GM12878 (cell line): ENCODE results near the gene SCNN1B. TPM values are rescaled to one million over a fixed set of nuclear protein-coding genes. Genes with fewer than 3 reads are reported as not detected.

ENCODE experiments used
- CBFB ChIP-seq: IDR thresholded peaks from 2 replicates; pipeline ENCODE4 v1.6.1; 2016; ENCODE audit warnings: antibody characterized with exemption, low read depth
- EED ChIP-seq: sonication (generic); IDR thresholded peaks from 2 replicates; pipeline ENCODE4 v1.6.1; 2016; ENCODE audit warnings: antibody characterized with exemption, low read depth
- EZH2 ChIP-seq: IDR thresholded peaks from 2 replicates; pipeline ENCODE4 v1.6.1; 2012; ENCODE audit warnings: low read depth, mild to moderate bottlenecking, control low read depth, inconsistent platforms, low read length, borderline replicate concordance; ENCODE audit not compliant: control insufficient read depth
- FOS ChIP-seq: IDR thresholded peaks from 3 replicates; pipeline ENCODE4 v1.6.1; 2011; ENCODE audit warnings: borderline replicate concordance; ENCODE audit not compliant: insufficient read length; ENCODE audit errors: extremely low read depth
- FOXK2 ChIP-seq: fragments of 450-650 bp; IDR thresholded peaks from 2 replicates; pipeline ENCODE4 v1.6.1; 2017; ENCODE audit warnings: mild to moderate bottlenecking, moderate library complexity
- GATAD2B ChIP-seq: fragments of 450-650 bp; conservative IDR thresholded peaks from 2 replicates; pipeline ENCODE4 v1.6.1; 2017; ENCODE audit warnings: low read depth, mild to moderate bottlenecking, moderate library complexity
- IKZF2 ChIP-seq, 2 experiments: fragments of 450-650 bp; IDR thresholded peaks; 2 replicates each; pipeline ENCODE4 v1.6.1; 2017; ENCODE audit warnings: mild to moderate bottlenecking in 2 of 2, moderate library complexity in 2 of 2
- JUNB ChIP-seq: IDR thresholded peaks from 2 replicates; pipeline ENCODE4 v1.6.1; 2016; ENCODE audit warnings: antibody characterized with exemption, mild to moderate bottlenecking
- JUND ChIP-seq: IDR thresholded peaks from 2 replicates; pipeline ENCODE4 v1.6.1; 2012; ENCODE audit warnings: low read depth, mild to moderate bottlenecking, low read length, improper control_type of control experiment, moderate library complexity
- NFYA ChIP-seq: IDR thresholded peaks from 2 replicates; pipeline ENCODE4 v1.6.1; 2011; ENCODE audit warnings: low read depth, mild to moderate bottlenecking, low read length, improper control_type of control experiment, borderline replicate concordance
- NKRF ChIP-seq: fragments of 450-650 bp; conservative IDR thresholded peaks from 2 replicates; pipeline ENCODE4 v1.6.1; 2017; ENCODE audit warnings: mild to moderate bottlenecking, moderate library complexity
- NR2F1 ChIP-seq: fragments of 450-650 bp; conservative IDR thresholded peaks from 2 replicates; pipeline ENCODE4 v1.6.1; 2017; ENCODE audit warnings: mild to moderate bottlenecking
- PKNOX1 ChIP-seq: fragments of 450-650 bp; IDR thresholded peaks from 2 replicates; pipeline ENCODE4 v1.6.1; 2016; ENCODE audit warnings: mild to moderate bottlenecking
- PRDM15 ChIP-seq: fragments of 450-650 bp; formaldehyde crosslinking; IDR thresholded peaks from 2 replicates; pipeline ENCODE4 v1.4.0; 2020; ENCODE audit warnings: mild to moderate bottlenecking, moderate library complexity
- RELB ChIP-seq: fragments of 450-650 bp; IDR thresholded peaks from 2 replicates; pipeline ENCODE4 v1.6.1; 2017; ENCODE audit warnings: low read depth, mild to moderate bottlenecking, moderate library complexity
- TCF7 ChIP-seq: IDR thresholded peaks from 2 replicates; pipeline ENCODE4 v1.6.1; 2014; ENCODE audit warnings: antibody characterized with exemption, borderline replicate concordance
- USF1 ChIP-seq: IDR thresholded peaks from 2 replicates; pipeline ENCODE4 v1.6.1; 2011; ENCODE audit warnings: borderline replicate concordance, low read depth, mild to moderate bottlenecking, moderate library complexity, mixed read lengths, low read length; ENCODE audit not compliant: insufficient read depth; ENCODE audit errors: extremely low read length
- WRNIP1 ChIP-seq: IDR thresholded peaks from 2 replicates; pipeline ENCODE4 v1.6.1; 2011; ENCODE audit warnings: low read depth, low read length, improper control_type of control experiment, borderline replicate concordance
- YY1 ChIP-seq: IDR thresholded peaks from 2 replicates; pipeline ENCODE4 v1.6.1; 2011; ENCODE audit warnings: low read depth, mild to moderate bottlenecking, low read length
- polyA plus RNA-seq, 11 experiments: library from polyadenylated mRNA; depleted of rRNA in 4 of 11; unstranded in 6 of 11; stranded (reverse) in 5 of 11; fragments of >200 nt; fragmentation: Nextera tagmentation in 4 of 11; fragmentation: Illumina TruSeq in 1 of 11; extraction: Ambion mirVana in 4 of 11; extraction: Trizol in 1 of 11; gene quantifications; 1 replicate in 1 of 11; 2 replicates in 10 of 11; pipeline versions ENCODE4 v1.2.1 to v1.2.3, GENCODE V29; 2011 to 2016; ENCODE audit warnings: inconsistent platforms in 2 of 11, missing spikeins in 2 of 11, low read depth in 1 of 11
- total RNA-seq, 4 experiments: library from RNA; depleted of rRNA in 3 of 4; stranded (reverse); fragments of >200 nt in 3 of 4; fragmentation: Illumina TruSeq in 1 of 4; extraction: Trizol in 1 of 4; gene quantifications; 2 replicates each; pipeline versions ENCODE4 v1.2.1 to v1.2.3, GENCODE V29; 2013 to 2021

SCNN1B gene
- total and polyA plus RNA-seq, 10 of the 15 experiments (the other 5 are each of a cell fraction or from before 2014, with no cell fraction given) = 0.28 to 1.5 (median 0.64) TPM

GRCh38 chr16:23365602-23366240, 63.6 kb downstream of the SCNN1B start (continued):
- TF ChIP-seq USF1 (no peak), GATAD2B (0 out of 2 replicates have a peak, but pooled peaks have one; percentile 37), RELB (peak; percentile 45; the same call in 1 of the 2 replicates), NKRF (no peak), FOXK2 (no peak), PRDM15 (CRISPR knock-in tag) (no peak), EZH2 (no peak), YY1 (0 out of 2 replicates have a peak, but pooled peaks have one; percentile 17), WRNIP1 (no peak), NFYA (no peak), IKZF2 (IDR thresholded peaks at IDR 0.05) (peak; percentile 63 to 73), JUNB (0 out of 2 replicates have a peak, but pooled peaks have one; percentile 26), EED (peak; percentile 70), JUND (no peak), PKNOX1 (no peak), TCF7 (no peak), NR2F1 (no peak), CBFB (no peak), FOS (no peak)
